Stimulated activated CD8-positive, alpha-beta memory T cell treated with anti-CD3 and anti-CD28 coated beads, Interleukin-7, amount 100 ng/mL, for 4 hours (primary cell): ENCODE results near the gene ANKRD11.
A peak's percentile ranks its signal among the peaks of the same experiment; 100 is the strongest.

Experiments
- DNase-seq, 2 donors: peaks; one replicate each; pipeline ENCODE4 v3.0.0-alpha.2; 2020; ENCODE audit warnings: low read depth in 2 of 2

Gene ANKRD11

GRCh38 chr16:89297156-89297874 lies 193.0 kb downstream of the ANKRD11 start:
- DNase-seq: no peak

- no peak for DNase-seq
Measured at GRCh38 chr16:89295915-89296314, 194.4 kb downstream of the ANKRD11 start.

- no peak for DNase-seq
Measured at GRCh38 chr16:89295071-89295900, 195.1 kb downstream of the ANKRD11 start.

GRCh38 chr16:89294486-89294885 lies 195.9 kb downstream of the ANKRD11 start:
- no peak for DNase-seq

GRCh38 chr16:89293276-89294143 lies 196.9 kb downstream of the ANKRD11 start:
- no peak for DNase-seq

- no peak for DNase-seq
Measured at GRCh38 chr16:89292443-89293078, 197.8 kb downstream of the ANKRD11 start.

- DNase-seq: no peak
Measured at GRCh38 chr16:89291776-89292175, 198.6 kb downstream of the ANKRD11 start.

GRCh38 chr16:89291363-89291762 lies 199.0 kb downstream of the ANKRD11 start:
- DNase-seq: no peak

GRCh38 chr16:89290887-89291286 lies 199.5 kb downstream of the ANKRD11 start:
- DNase-seq: no peak

- DNase-seq: no peak
Measured at GRCh38 chr16:89290472-89290871, 199.9 kb downstream of the ANKRD11 start.

GRCh38 chr16:89289428-89290395 lies 200.6 kb downstream of the ANKRD11 start:
- peak; percentile 32 to 45 for DNase-seq

- DNase-seq: no peak
Measured at GRCh38 chr16:89288966-89289365, 201.4 kb downstream of the ANKRD11 start.

- no peak for DNase-seq
Measured at GRCh38 chr16:89288577-89288844, 201.8 kb downstream of the ANKRD11 start.

- DNase-seq: no peak
Measured at GRCh38 chr16:89287777-89288576, 202.4 kb downstream of the ANKRD11 start.

GRCh38 chr16:89286096-89286495 lies 204.3 kb downstream of the ANKRD11 start:
- DNase-seq: no peak

GRCh38 chr16:89285381-89285780 lies 205.0 kb downstream of the ANKRD11 start:
- DNase-seq: no peak

- DNase-seq: no peak
Measured at GRCh38 chr16:89283449-89283848, 206.9 kb downstream of the ANKRD11 start.

GRCh38 chr16:89282523-89282922 lies 207.8 kb downstream of the ANKRD11 start:
- DNase-seq: no peak

GRCh38 chr16:89281829-89282228 lies 208.5 kb downstream of the ANKRD11 start:
- DNase-seq: no peak

- DNase-seq: no peak
Measured at GRCh38 chr16:89281189-89281577, 209.2 kb downstream of the ANKRD11 start.
